ENCODE measurements around the gene DCLK3.

DNA sequence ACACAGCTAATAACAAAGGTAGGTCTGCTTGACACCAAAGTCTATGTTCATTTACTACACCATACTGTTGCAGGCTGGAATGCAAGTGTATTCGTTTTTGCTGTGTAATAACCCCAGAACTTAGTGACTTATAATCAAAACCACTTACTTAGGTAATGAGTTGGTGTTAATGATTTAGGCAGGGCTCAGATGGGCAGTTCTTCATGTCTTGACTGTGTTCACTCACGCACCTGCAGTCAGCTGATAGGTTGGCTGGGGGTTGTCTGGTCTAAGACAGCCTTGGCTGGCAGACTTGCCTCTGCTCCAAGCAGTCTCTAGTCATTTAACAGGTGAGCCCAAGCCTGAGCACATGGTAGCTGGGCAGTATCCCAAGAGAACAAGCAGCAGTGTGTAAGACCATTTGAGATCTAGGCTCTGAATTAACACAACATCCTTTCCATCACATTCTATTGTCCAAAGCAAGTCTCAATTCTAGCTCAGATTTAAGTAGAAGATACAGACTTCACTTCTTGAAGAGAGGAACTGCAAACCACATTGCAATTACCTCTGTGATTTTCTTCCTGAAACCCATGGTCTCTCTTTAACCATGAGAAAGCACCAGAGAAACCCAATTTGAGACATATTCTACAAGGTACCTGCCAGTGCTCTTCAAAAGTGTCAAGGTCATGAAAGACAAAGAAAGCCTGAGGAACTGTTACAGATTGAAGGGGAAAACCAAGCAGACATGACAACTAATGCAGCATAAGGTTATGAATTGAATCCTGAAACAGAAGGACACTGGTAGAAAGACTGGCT lies 13.3 kb upstream of the DCLK3 start:
- TF ChIP-seq TAF1 (IDR thresholded peaks at IDR 0.05; ENCODE audit: low read depth, low read length) (no peak), POLR2A (IDR thresholded peaks at IDR 0.05; ENCODE audit: low read depth, low read length) (no peak), POLR2AphosphoS5 (IDR thresholded peaks at IDR 0.05; ENCODE audit: low read depth, low read length) (no peak), PAX5 (IDR thresholded peaks at IDR 0.05; ENCODE audit: insufficient read depth, low read length, severe bottlenecking) (no peak)

All from GM12891 (cell line).